Esophagus squamous epithelium (tissue), 4 donors: ENCODE data around the gene SPDYA.

Experiments used
- POLR2A ChIP-seq, 4 donors: fragments of 450-650 bp; IDR thresholded peaks; one replicate each; pipeline ENCODE4 v1.6.1; 2017; ENCODE audit warnings: antibody characterized with exemption in 4 of 4, mild to moderate bottlenecking in 4 of 4, moderate library complexity in 3 of 4
- TF ChIP-seq, protein P1 (sequence below), 6 experiments: fragments of 450-650 bp in 4 of 6; fragments of 200-600 bp in 2 of 6; sonication (generic) in 2 of 6; IDR thresholded peaks; one replicate each; pipeline ENCODE4 v1.5.1; 2016 to 2019; ENCODE audit warnings: antibody characterized with exemption in 6 of 6, mild to moderate bottlenecking in 4 of 6, moderate library complexity in 4 of 6

DNA sequence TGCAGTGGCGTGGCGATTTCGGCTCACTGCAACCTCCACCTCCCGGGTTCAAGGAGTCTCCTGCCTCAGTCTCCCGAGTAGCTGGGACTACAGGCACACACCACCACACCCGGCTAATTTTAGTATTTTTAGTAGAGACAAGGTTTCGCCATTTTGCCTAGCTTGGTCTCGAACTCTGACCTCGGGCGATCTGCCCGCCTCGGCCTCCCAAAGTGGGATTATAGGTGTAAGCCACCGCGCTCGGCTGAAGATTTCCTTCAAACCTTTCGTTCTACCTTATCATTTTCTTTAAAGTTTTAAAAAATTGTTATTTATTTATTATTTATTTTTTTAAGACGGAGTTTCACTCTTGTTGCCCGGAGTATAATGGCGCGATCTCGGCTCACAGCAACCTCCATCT lies 82.9 kb downstream of the SPDYA start:
- TF ChIP-seq, protein P1, sequence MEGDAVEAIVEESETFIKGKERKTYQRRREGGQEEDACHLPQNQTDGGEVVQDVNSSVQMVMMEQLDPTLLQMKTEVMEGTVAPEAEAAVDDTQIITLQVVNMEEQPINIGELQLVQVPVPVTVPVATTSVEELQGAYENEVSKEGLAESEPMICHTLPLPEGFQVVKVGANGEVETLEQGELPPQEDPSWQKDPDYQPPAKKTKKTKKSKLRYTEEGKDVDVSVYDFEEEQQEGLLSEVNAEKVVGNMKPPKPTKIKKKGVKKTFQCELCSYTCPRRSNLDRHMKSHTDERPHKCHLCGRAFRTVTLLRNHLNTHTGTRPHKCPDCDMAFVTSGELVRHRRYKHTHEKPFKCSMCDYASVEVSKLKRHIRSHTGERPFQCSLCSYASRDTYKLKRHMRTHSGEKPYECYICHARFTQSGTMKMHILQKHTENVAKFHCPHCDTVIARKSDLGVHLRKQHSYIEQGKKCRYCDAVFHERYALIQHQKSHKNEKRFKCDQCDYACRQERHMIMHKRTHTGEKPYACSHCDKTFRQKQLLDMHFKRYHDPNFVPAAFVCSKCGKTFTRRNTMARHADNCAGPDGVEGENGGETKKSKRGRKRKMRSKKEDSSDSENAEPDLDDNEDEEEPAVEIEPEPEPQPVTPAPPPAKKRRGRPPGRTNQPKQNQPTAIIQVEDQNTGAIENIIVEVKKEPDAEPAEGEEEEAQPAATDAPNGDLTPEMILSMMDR (IDR thresholded peaks at IDR 0.05), result no peak
- TF ChIP-seq POLR2A (IDR thresholded peaks at IDR 0.05), result no peak
